ENCODE results near the gene MYDGF.
"Not testable (repeated sequence)": the region's sequence is repeated elsewhere in the genome, so short reads cannot be mapped to it uniquely, and the experiment has no call there.

MYDGF gene

GRCh38 chr19:4693471-4694121 is 23.5 kb upstream of the MYDGF start:
- no peak for DNase-seq
- TF ChIP-seq POLR2A (IDR thresholded peaks at IDR 0.05; ENCODE audit: low read length), result no peak
- TF ChIP-seq GATA1 (IDR thresholded peaks at IDR 0.05; ENCODE audit: low read depth, low read length), result no peak

DNA sequence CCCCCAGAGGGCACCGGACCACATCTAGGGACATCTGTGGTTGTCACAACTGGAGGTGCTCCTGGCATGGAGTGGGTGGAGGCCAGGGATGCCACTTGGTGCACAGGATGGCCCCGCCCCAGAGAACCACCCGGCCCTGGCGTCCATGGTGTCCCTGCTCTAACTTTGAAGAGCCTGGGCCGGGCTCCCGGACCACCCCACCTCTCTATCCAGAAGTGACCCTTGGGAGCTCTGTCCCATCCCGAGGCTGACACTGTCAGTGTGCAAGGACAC is 22.9 kb upstream of the MYDGF start:
- DNase-seq, result no peak
- TF ChIP-seq POLR2A (IDR thresholded peaks at IDR 0.05; ENCODE audit: low read length) (no peak), GATA1 (IDR thresholded peaks at IDR 0.05; ENCODE audit: low read depth, low read length) (no peak)

GRCh38 chr19:4692251-4693077 is 22.3 kb upstream of the MYDGF start:
- TF ChIP-seq GATA1 (IDR thresholded peaks at IDR 0.05; ENCODE audit: low read depth, low read length) (no peak), POLR2A (IDR thresholded peaks at IDR 0.05; ENCODE audit: low read length) (no peak)

DNA sequence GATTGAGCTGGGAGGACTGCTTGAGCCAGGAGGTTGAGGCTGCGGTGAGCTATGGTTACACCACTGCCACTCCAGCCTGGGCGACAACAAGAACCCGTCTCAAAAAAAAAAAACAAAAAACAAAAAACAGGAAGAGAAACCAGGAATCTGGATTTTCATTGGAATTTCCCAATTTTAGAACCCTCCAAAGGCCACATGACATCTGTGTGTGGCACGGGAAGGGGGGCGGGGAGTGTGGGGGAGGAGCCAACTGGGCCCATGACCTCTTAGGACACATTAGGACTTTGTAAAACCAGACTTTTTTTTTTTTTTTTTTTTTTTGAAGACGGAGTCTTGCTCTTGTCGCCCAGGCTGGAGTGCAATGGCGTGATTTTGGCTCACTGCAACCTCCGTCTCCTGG is 21.2 kb upstream of the MYDGF start:
- DNase-seq, result no peak
- no peak for TF ChIP-seq GATA1 (IDR thresholded peaks at IDR 0.05; ENCODE audit: low read depth, low read length)
- no peak for TF ChIP-seq POLR2A (IDR thresholded peaks at IDR 0.05; ENCODE audit: low read length)

More at GRCh38 chr19:4692251-4693077, 22.3 kb upstream of the MYDGF start:
- no peak for DNase-seq

DNA sequence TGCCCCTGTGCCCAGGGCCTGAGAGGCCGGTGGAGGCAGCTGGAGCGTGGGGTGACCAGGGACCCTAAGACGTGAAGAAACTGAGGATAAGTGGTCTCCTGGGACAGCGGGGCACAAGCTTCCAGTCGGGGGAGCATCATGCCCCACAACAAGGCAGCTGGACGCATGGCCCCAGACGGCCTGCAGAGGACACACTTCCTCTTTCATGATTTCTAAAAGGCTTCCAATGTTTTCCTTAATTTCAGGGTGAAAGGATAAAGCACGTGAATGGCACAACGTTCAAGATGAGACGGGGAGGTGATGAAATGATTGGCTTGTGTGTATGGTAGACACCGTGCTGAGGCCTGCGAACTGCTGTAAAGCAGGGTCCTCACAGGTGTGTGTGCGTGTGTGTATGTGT is 20.2 kb upstream of the MYDGF start:
- DNase-seq, result no peak
- TF ChIP-seq POLR2A (IDR thresholded peaks at IDR 0.05; ENCODE audit: low read length), result no peak

- DNase-seq, result no peak
Measured at GRCh38 chr19:4689403-4689802, 19.3 kb upstream of the MYDGF start.

GRCh38 chr19:4688587-4688986 is 18.4 kb upstream of the MYDGF start:
- DNase-seq, result no peak
- no peak for TF ChIP-seq GATA1 (IDR thresholded peaks at IDR 0.05; ENCODE audit: low read depth, low read length)

More at GRCh38 chr19:4689403-4689802, 19.3 kb upstream of the MYDGF start:
- TF ChIP-seq POLR2A (IDR thresholded peaks at IDR 0.05; ENCODE audit: low read length), result no peak

- TF ChIP-seq POLR2A (IDR thresholded peaks at IDR 0.05; ENCODE audit: low read length) (no peak), GATA1 (IDR thresholded peaks at IDR 0.05; ENCODE audit: low read depth, low read length) (no peak)
- no peak for DNase-seq
Measured at GRCh38 chr19:4687396-4687795, 17.3 kb upstream of the MYDGF start.

DNA sequence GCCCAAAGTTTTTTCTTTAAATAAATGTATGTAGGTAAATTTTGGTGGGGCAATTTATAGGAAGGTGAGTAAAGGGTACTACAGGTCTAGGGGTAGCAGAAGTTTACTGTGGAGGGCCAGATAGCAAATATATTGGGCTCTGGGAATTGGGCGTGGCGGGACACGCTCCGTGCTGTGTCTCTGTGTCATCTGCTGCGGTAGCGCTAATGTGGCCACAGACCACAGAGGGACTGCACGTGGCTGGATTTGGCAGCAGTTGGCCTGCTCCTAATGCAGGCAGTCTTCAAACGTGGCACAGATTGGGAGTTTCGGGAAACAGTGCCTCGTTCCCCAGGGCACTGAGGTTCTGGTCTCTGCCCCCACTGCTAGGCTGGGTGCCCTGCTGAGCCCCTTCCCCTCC is 16.6 kb upstream of the MYDGF start:
- TF ChIP-seq POLR2A (IDR thresholded peaks at IDR 0.05; ENCODE audit: low read length), result no peak
- no peak for TF ChIP-seq GATA1 (IDR thresholded peaks at IDR 0.05; ENCODE audit: low read depth, low read length)
- DNase-seq, result no peak

- DNase-seq, result no peak
- TF ChIP-seq POLR2A (IDR thresholded peaks at IDR 0.05; ENCODE audit: low read length) (no peak), GATA1 (IDR thresholded peaks at IDR 0.05; ENCODE audit: low read depth, low read length) (no peak)
Measured at GRCh38 chr19:4684312-4685095, 14.4 kb upstream of the MYDGF start.

DNA sequence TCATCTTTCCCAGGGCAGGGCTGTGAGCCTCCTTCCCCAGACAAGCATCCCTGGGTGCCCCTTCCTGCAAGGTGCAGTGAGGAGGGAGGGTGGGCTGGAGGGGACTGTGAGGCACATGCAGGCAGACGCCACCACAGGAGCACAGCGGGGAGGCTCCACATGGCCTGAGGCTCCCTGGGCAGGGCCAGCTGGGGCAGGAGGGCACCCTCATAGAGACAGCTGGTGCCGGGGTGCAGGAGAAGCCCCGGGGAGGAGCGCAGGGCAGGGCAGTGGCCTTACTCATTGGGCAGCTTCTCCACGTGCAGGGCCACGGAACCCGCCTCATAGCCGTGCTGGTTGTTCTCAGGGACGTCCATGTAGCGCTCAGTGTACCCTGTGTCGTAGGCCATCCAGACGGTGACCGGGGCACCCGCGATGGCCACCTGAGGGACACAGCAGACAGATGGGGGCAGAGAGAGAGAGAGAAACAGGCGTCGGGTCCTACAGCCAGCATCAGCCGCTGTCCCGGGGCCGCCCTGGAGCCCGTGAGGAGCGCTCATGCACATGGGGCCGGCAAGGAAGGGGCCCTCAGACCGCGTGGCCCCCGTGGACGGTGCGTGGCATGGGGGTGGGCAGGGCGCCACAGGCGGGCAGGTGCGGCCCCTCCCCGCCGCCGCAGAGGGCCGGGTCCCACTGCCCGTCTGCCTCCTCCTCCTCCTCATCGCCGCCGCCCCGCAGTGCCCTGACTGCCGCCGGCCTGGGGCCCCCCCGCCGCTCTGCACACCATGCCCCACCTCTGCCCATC is 12.5 kb upstream of the MYDGF start:
- no peak for DNase-seq
- TF ChIP-seq POLR2A (IDR thresholded peaks at IDR 0.05; ENCODE audit: low read length) (no peak), GATA1 (IDR thresholded peaks at IDR 0.05; ENCODE audit: low read depth, low read length) (no peak)

- DNase-seq, result not testable (repeated sequence)
Measured at GRCh38 chr19:4680021-4680420, 9.9 kb upstream of the MYDGF start.

- TF ChIP-seq GATA1 (IDR thresholded peaks at IDR 0.05; ENCODE audit: low read depth, low read length) (no peak), POLR2A (IDR thresholded peaks at IDR 0.05; ENCODE audit: low read length) (no peak)
- peak; percentile 76 to 84 for DNase-seq
Measured at GRCh38 chr19:4678881-4679790, 9.0 kb upstream of the MYDGF start.
